Ureter (tissue), 1 donor: ENCODE data around the gene MPIG6B. TPM values are rescaled to one million over a fixed set of nuclear protein-coding genes. Genes with fewer than 3 reads are reported as not detected.

ENCODE experiments used
- DNase-seq: peaks from one replicate; pipeline ENCODE4 v3.0.0-alpha.2; 2020; ENCODE audit warnings: low spot score
- total RNA-seq: library from RNA; stranded (reverse); gene quantifications from one replicate; pipeline ENCODE4 v1.2.4, GENCODE V29; 2023
- donor health status: DM: yes; HTN: yes; CAD: no.

Gene MPIG6B
- total RNA-seq, 1 donor from 2014 or later: 0.26 TPM

DNA sequence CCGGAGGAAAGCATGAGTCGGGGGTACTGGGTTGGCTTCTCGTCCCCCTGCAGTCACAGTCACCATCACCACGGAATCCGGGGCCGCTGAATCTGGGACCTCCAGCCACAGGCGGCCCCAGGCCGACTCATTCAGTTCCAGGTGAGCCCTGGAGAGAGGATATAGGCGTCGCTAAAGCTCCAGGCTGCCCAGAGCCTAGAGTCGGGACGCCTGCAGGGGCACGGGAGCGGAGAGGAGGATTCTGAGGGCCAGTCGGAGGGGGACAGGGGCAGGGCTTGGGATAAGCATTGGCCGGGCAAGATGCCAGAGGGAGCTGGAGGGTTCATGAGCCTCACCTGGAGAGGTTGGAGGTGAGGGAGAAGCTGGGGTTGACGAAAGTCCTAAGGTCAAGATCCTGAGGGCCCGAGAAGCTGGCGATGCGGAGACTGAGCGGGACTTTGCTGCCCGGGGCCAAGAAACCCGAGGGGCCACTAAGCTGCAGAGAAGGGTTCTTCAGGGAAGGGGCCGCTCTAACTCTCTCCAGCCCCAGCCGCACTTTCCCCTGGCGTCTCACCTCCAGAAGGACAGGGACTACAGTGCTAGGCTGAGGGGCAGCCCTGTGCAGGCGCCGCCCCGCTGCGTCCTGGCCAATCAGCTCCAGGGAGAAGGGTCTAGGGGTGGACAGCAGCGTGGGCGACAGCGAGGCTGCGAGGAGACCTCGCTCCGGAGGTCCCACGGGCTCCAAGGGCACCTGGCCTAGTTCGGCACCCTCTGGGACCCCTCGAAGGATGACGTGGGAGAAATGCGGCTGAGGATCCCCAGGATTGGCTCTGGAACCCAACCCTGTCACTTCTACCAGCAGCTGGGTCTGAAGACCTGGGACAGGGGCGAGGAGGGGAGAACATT lies 43.0 kb downstream of the MPIG6B start:
- DNase-seq: no peak

DNA sequence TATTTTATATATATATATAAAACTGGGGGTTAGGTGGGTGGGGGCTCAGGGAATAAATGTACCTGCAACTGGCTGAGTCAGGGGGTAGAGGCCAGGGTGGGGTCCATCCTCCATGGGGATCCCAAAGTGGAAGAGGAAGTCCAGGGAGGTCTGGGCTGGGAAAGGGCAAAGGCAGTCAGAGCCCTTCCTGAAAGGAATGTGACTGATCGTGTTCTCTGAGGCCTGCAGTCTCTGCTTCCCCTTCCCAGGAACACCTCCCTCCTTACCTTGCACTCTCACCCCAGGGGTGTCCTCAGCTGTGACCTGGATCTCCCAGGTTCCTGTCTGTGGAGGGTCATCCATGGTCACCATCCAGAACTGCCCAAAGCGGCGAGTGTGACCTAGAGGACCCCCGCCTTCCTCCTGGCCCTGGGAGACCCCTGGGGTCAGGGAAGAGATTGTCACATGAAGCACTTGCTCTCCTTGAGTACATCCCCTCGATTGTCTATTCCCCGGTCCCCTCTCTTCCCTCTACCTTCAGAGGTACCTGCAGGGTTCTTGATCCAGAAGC lies 44.0 kb downstream of the MPIG6B start:
- DNase-seq: no peak

DNA sequence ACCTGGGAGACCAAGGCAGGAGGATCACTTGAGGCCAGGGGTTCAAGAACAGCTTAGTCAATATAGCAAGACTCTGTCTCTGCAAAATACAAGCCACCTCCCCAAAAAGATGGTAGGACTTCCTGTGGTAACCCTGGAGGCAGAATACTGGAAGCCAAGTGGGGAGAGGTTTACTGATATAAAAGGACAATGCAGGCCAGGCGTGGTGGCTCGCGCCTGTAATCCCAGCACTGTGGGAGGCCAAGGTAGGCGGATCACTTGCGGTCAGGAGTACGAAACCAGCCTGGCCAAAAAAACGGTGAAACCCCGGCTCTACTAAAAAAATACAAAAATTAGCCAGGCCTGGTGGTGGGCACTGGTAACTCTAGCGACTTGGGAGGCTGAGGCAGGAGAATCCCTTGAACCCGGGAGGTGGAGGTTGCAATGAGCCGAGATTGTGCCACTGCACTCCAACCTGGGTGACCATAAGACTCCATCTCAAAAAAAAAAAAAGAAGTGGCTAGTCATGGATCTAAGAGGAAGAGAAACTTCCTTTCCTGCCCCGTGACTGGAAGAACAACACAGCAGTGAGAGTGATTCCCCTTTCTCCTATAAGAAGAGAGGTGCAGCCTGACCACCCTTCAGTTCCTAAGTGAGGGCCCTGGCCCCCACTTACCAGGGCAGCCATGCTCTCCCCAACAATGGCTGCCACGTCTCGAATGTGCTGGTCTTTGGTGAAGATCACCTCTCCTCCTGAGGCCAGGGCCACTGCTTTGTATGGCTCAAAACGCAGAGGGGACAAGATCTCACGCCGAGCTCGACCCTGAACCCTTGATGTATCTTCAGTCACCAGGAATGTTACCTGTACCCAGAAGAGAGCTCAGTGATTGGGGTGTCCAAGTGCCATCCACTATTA lies 45.4 kb downstream of the MPIG6B start:
- no peak for DNase-seq

DNA sequence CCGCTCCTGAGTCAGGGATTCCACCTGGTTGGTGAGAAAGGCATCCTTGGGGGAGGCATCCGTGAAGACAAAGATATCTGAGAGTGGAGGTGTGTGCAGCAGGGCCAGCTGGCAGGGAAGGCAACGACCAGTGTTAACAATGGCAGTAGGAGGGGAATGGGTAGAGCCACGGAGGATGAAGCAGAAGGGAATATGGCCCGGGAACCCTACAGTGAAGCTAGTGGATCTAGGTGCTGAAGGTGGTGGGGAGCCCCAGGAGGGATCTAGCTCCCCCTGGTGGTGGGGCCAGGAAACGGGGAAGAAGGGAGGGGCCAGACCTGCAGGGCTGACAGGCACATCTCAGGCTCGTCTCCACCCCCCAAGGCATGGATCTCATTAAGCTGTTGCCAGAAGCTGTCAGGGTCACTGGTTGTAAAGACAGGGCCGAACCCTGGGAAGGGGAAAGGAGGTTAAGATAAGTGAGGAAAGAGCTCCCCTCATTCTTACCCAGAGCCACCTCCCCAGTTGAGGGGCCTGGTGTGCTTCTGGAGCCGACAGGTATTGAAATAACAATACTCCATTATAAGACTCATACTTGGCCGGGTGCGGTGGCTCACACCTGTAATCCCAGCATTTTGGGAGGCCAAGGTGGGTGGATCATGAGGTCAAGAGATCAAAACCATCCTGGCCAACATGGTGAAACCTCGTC lies 46.7 kb downstream of the MPIG6B start:
- DNase-seq: peak; percentile 70

GRCh38 chr6:31770860-31771259 lies 47.7 kb downstream of the MPIG6B start:
- no peak for DNase-seq

GRCh38 chr6:31771992-31772358 lies 48.8 kb downstream of the MPIG6B start:
- DNase-seq: no peak

DNA sequence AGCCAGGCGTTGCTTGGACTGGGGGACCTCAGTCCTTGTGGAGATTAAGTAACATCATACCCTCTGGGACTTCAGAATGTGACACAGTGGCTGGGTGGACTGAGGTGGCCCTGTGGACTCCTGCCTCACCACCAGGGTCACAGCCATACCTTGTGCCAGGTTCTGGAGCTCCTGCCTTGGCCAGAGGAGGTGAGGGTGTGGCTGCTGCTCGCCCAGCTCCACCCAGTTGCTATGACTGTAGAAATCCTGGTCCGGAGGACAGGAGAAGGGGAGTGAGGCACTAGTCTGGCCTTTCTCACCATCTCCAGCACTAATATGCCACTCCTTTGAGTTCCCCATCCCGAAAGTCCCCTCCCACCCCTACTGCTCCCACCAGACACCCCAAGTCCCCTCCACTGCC lies 52.0 kb downstream of the MPIG6B start:
- no peak for DNase-seq

DNA sequence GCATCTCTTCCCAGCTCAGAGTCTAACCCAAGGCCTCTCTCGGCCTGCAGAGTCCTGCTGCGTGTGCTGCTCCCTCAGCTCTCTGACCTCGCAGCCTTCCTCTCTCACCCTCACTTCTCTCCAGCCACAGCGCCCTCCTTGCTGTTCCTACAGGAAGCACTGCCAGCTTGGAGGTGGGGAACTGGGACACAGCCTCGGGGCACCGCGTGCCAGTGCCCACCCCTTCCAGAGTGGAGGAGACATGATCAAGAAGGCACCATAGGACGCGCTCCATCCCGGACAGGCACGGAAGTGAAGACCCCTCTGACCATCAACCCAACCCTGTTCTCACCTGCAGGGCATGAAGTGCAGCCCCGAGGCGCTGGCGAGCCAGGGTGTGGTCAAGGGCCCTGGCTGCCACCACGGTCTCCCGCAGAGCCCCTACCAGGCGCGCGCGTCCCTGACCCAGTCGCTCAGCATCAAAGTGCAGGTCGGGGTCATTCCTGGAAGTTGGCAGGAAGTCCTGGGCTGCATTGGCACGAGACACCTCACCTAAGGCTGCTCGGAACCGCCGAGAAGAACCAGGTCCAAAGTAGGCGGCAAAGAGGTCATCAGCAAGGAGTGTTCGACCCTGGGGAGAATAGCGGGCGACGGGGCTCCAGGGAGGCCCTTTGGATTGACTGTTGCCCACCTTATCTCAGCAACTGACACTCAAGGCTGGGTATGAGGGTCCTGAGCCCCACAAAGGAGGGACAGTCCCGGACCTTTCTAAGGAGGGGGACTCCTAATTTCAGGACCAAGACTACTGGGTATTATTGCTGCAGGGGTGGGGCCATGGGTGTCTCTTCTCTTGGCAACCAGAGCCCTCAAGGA lies 52.7 kb downstream of the MPIG6B start:
- no peak for DNase-seq

Other genes with a start within 250 kb of the MPIG6B start
- 2.9 TPM for gene MICB, start 225.2 kb upstream of the MPIG6B start, total RNA-seq
- not detected for gene MCCD1, start 194.4 kb upstream of the MPIG6B start, total RNA-seq
- gene DDX39B, start 181.4 kb upstream of the MPIG6B start, total RNA-seq: 368 TPM
- gene ATP6V1G2, start 176.8 kb upstream of the MPIG6B start, total RNA-seq: 0.65 TPM
- 21.9 TPM for gene NFKBIL1, start 175.8 kb upstream of the MPIG6B start, total RNA-seq
- not detected for gene LTA, start 151.1 kb upstream of the MPIG6B start, total RNA-seq
- 0.36 TPM for gene TNF, start 147.8 kb upstream of the MPIG6B start, total RNA-seq
- 0.42 TPM for gene LTB, start 140.9 kb upstream of the MPIG6B start, total RNA-seq
- gene LST1, start 137.1 kb upstream of the MPIG6B start, total RNA-seq: 6.7 TPM
- not detected for gene NCR3, start 130.4 kb upstream of the MPIG6B start, total RNA-seq
- gene AIF1, start 108.1 kb upstream of the MPIG6B start, total RNA-seq: 6.7 TPM
- 186 TPM for gene PRRC2A, start 102.7 kb upstream of the MPIG6B start, total RNA-seq
- 234 TPM for gene BAG6, start 70.7 kb upstream of the MPIG6B start, total RNA-seq
- gene APOM, start 67.5 kb upstream of the MPIG6B start, total RNA-seq: 2.4 TPM
- 21.5 TPM for gene C6orf47, start 62.6 kb upstream of the MPIG6B start, total RNA-seq
- 15.3 TPM for gene GPANK1, start 58.4 kb upstream of the MPIG6B start, total RNA-seq
- gene CSNK2B, start 57.3 kb upstream of the MPIG6B start, total RNA-seq: 149 TPM
- 20.6 TPM for gene LY6G5B, start 53.4 kb upstream of the MPIG6B start, total RNA-seq
- 3.0 TPM for gene LY6G5C, start 42.3 kb upstream of the MPIG6B start, total RNA-seq
- gene ABHD16A, start 20.0 kb upstream of the MPIG6B start, total RNA-seq: 44.5 TPM
- not detected for gene LY6G6F, start 16.5 kb upstream of the MPIG6B start, total RNA-seq
- not detected for gene LY6G6D, start 8.0 kb upstream of the MPIG6B start, total RNA-seq
- gene LY6G6C, start 1.6 kb upstream of the MPIG6B start, total RNA-seq: not detected
- gene DDAH2, start 5.9 kb downstream of the MPIG6B start, total RNA-seq: 33.3 TPM
- 276 TPM for gene CLIC1, start 13.2 kb downstream of the MPIG6B start, total RNA-seq
- gene MSH5, start 16.6 kb downstream of the MPIG6B start, total RNA-seq: 27.8 TPM
- 2.8 TPM for gene SAPCD1, start 39.3 kb downstream of the MPIG6B start, total RNA-seq
- 5.5 TPM for gene VWA7, start 54.0 kb downstream of the MPIG6B start, total RNA-seq
- gene VARS1, start 72.4 kb downstream of the MPIG6B start, total RNA-seq: 105 TPM
- gene LSM2, start 83.6 kb downstream of the MPIG6B start, total RNA-seq: 35.6 TPM
- gene HSPA1L, start 91.9 kb downstream of the MPIG6B start, total RNA-seq: 1.7 TPM
- 191 TPM for gene HSPA1A, start 92.2 kb downstream of the MPIG6B start, total RNA-seq
- gene HSPA1B, start 104.4 kb downstream of the MPIG6B start, total RNA-seq: 163 TPM
- gene NEU1, start 139.4 kb downstream of the MPIG6B start, total RNA-seq: 29.2 TPM
- 79.8 TPM for gene SLC44A4, start 155.6 kb downstream of the MPIG6B start, total RNA-seq
- 53.4 TPM for gene EHMT2, start 174.3 kb downstream of the MPIG6B start, total RNA-seq
- gene ZBTB12, start 178.7 kb downstream of the MPIG6B start, total RNA-seq: 6.4 TPM
- 17.1 TPM for gene C2, start 204.3 kb downstream of the MPIG6B start, total RNA-seq
- gene CFB, start 222.7 kb downstream of the MPIG6B start, total RNA-seq: 41.4 TPM
- gene NELFE, start 235.6 kb downstream of the MPIG6B start, total RNA-seq: 59.6 TPM
- 73.7 TPM for gene SKIC2, start 235.8 kb downstream of the MPIG6B start, total RNA-seq
- 29.3 TPM for gene DXO, start 248.8 kb downstream of the MPIG6B start, total RNA-seq